GM12873 (cell line): ENCODE measurements around the gene TUSC2.

Experiments
- TF ChIP-seq, protein P1 (sequence below): IDR thresholded peaks from 2 replicates; pipeline ENCODE4 v1.5.1; 2012; ENCODE audit warnings: low read depth, mild to moderate bottlenecking, moderate library complexity, low read length, control low read depth; ENCODE audit not compliant: insufficient read depth; ENCODE audit errors: missing control alignments

TUSC2 gene

DNA sequence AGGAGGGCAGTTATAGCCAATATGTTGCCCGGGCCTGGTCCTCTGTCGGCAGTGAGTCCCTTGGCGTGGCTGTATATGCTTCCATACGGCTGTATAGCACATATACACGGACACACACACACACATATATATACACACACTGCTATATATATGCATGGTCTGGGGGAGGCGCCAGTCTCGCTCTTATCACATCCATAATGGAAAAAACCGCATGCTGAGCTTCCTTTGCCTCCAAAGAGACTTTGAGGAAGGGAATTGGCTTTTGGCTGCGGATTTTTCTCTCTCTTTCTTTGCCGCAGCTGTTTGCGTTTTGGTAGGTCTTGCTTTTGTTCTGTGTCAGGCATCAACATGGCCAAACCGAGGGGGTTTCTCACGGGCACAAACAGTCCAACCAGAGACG lies 42.6 kb upstream of the TUSC2 start:
- TF ChIP-seq, protein P1, sequence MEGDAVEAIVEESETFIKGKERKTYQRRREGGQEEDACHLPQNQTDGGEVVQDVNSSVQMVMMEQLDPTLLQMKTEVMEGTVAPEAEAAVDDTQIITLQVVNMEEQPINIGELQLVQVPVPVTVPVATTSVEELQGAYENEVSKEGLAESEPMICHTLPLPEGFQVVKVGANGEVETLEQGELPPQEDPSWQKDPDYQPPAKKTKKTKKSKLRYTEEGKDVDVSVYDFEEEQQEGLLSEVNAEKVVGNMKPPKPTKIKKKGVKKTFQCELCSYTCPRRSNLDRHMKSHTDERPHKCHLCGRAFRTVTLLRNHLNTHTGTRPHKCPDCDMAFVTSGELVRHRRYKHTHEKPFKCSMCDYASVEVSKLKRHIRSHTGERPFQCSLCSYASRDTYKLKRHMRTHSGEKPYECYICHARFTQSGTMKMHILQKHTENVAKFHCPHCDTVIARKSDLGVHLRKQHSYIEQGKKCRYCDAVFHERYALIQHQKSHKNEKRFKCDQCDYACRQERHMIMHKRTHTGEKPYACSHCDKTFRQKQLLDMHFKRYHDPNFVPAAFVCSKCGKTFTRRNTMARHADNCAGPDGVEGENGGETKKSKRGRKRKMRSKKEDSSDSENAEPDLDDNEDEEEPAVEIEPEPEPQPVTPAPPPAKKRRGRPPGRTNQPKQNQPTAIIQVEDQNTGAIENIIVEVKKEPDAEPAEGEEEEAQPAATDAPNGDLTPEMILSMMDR: no peak

DNA sequence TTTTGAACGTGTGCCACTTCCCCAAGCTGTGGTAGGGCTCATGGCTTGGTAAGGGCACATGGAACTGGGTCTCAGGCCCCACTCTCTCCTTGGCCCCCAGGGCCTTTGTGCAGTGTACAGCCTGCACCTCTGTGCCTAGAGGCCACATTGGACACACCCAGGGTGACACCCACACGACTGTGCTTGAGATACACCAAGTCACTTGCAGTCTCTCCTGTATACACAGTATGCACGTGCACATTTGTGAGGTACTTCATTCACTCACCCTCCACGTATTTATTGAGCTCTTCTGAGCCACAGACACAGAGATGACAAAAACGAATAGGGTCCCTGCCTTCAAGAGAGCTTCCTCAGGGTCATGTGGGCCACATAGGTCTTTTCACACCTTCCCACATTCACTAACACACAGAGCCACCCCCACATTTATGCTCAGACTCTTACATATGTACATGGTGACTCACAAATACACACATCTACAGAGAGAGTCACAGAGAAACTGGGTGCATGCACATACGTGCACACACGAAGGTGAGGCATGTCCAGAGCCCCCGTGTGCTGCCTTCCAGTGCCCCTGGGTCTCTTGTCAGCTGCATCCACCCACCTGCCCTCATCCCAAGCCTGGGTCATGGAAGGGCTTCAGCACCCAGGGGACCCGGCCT lies 41.1 kb upstream of the TUSC2 start:
- TF ChIP-seq, protein P1: no peak

DNA sequence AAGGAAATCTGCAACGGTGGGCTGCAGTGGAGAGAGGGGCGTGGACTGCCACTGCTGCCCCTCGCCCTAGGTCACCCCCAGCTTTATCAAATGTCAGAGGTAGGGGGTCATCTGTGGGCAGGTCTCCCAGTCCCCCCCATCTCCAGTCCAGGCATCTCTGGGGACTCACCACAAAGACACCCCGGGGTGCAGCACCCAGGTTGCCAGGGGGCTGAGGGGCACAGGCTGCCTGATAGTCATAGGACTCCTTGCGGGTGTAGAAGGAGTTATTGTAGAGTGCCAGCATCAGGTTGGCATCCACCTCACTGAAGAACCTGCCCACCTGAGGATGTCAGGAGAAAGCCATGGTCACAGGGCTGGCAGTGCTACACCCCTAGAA lies 37.8 kb upstream of the TUSC2 start:
- TF ChIP-seq, protein P1: no peak

DNA sequence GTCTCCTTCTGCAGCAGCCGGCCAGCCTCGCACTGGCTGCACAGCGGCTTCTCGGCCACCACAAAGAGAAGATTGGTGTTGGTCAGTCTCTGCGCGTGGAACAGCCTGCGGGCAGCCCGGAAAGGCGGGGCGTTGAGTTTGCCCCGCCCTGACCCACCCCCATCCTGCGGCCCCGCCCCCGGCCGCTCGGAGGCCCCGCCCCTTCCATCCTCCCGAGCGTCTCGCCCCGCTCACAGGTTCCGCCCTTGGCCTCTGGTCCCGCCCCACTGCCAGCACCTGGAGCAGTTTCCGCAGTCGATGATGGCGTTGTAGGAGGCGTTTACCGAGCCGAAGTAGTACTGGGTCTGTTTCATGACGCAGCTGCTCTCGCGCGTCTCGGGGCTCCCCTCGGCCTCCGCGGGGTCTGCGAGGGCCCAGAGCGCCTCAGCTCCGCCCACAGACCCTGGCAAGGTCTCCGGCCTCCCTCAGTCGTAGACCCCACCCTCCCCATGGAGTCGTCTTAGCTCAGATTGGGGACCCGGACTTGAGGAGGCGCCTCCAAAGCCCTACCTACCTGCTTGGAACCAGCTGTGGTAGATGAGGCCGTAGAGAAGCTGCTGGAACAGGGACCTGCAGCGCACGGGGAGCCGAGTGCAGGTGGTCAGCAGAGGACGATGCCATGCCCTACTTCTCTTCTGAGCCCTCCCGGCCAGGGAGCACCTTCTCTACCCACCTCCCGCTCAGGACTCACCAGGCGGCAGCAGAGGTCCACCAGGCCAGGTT lies 37.2 kb upstream of the TUSC2 start:
- TF ChIP-seq, protein P1: no peak

DNA sequence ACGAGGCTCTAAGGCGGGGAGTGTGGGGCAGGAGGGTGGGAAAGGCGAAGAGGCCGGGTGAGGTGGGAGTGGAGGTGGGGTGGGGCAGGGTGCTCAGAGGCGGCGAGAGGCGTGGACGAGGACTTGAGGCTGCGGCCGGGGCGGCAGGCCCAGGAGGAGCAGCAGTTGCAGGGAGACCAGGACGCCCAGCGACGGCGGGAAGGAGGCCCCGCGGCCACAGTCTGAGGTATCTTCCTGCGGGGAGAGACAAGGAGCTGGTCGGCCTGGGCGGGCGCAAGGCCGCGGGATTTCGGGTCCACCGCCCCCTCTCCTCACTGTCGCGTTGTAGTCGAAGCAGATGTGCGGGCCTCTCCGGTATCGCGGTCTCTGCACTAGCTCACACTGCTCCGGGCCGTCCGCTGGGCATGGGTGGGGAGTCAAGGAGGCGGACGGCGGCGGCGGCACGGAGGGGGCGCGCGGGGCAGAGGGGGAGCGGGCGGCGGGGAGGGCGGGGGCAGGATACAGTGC lies 36.6 kb upstream of the TUSC2 start:
- TF ChIP-seq, protein P1: no peak

DNA sequence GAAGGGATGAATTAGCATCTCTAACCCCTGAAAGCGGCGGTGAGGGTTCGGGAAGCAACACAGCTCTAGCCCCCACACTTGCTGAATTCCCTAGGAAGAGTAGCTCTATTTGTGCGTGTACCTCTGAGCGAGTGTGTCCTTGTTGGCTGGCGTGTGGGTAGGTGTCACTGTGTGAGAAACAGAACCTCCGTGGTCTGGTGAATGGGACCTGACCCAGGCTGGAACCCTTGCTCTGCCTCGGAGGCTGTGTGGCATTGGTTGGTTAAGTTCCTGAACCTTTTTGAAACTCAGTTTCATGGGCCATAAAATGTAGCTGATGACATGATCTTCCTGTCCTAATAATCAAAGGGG lies 31.7 kb upstream of the TUSC2 start:
- TF ChIP-seq, protein P1: no peak

DNA sequence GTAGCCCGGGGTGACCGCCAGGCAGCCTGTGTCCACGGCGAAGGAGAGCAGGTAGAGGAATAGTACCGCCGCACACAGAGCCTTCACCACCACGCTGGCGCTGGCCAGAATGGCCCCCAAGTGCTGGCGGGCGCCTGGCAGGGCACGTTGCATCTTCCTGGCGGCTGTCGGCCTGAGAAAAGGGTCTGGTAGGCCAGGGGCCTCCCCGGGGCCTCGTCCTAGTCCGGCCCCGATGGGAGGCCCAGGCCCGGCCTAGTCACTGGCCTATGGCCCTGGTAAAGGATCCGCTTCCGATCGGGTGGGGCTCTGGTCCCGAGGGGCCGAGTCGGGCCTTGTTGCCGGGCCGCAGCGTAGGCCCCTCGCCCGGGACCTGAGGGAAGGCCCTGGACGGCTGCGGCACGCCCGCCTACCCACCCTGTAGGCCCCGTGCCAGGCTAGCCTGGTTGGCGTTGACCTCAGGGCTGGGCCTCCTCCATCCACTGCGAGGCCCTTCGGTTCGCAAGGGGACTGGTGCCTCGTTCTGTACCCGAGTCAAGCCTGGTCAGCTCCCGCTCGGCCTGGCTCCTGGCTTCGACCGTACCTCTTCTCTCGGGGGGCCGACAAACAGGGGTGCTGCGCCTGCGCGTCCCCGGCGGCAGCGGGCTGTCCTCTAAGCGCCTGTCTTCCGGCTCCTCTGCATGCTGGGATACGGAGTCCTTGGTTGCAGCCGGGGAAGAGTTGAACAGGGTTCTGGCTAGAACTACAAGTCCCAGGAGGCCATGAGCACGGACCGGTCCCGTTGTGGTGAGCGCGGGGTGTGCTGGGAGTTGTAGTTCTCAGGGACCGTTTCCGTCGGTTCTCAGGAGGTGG lies 31.1 kb upstream of the TUSC2 start, which contains the start of gene TMEM115:
TMEM115 (minus strand) TSS at position 611 of the 849 bp plus-strand sequence; CDS start at position 153, 458 bp downstream.
- TF ChIP-seq, protein P1: no peak
